HG03520 (cell line): ENCODE results near the gene RASSF8.

Experiments
- ATAC-seq: cut with Tn5 transposase; IDR thresholded peaks from one replicate; pipeline ENCODE4 v1.9.1; 2021; ENCODE audit warnings: mild to moderate bottlenecking, moderate library complexity; ENCODE audit not compliant: unreplicated experiment

The RASSF8 gene

DNA sequence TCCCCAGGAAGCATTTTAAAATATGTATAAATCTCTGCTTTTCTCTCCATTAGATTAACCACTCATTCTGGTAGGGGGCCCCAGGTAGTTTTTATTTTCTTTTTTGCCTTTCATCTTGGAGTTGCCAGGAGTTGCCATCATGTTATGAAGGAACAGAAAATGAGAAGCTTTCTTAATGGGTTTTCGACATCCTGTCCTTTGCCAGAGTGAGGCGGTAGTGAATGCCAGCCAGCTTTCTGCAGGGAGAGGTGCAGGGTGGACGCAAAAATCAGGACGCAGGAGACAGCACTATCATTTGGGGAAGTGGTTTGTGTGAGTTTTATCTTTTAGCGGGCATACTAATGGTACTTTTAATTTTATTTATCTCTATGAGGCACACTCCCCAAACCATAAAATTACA is 1.7 kb downstream of the RASSF8 start:
- no peak for ATAC-seq

DNA sequence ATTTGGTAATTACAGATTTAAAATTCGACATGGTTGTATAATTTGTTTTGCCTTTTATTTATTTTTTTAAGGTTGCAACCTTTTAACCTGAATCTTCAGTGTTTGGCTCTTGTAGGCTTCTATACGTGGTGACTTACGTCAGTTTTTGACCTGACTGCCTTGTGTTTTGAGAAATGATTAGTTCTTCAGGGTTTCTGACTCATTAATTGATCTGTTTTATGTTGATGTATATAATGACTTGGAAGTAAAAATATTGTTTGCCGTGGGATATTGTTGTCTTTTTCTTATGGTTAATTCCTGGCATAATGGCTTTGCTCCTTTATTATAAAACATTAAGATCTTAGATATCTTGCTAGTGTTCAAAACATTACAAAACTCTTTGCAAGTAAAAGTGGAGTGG is 2.5 kb downstream of the RASSF8 start:
- ATAC-seq, result no peak

- ATAC-seq, result no peak
Observed at GRCh38 chr12:25962932-25963525, 4.5 kb downstream of the RASSF8 start.

- ATAC-seq, result no peak
Observed at GRCh38 chr12:25965682-25966081, 7.2 kb downstream of the RASSF8 start.

DNA sequence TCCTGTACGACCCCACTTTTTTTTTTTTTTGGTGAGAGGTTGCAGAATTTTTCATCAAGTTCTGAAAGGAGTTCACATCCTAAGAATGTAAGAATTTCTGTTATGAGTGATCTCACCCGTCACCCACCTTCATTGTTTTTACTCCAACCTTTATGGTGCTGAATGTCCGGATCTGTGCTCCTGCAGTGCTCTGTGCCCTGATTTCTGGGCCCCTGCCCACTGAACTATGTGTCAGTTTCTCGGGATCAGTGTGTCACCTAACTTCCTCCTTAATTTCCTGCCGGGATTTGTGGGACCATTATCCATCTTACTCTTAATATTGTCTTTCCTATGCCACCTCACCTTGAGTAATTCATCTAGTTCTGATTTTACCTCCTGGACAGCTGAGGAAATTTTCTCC is 11.6 kb downstream of the RASSF8 start:
- no peak for ATAC-seq

DNA sequence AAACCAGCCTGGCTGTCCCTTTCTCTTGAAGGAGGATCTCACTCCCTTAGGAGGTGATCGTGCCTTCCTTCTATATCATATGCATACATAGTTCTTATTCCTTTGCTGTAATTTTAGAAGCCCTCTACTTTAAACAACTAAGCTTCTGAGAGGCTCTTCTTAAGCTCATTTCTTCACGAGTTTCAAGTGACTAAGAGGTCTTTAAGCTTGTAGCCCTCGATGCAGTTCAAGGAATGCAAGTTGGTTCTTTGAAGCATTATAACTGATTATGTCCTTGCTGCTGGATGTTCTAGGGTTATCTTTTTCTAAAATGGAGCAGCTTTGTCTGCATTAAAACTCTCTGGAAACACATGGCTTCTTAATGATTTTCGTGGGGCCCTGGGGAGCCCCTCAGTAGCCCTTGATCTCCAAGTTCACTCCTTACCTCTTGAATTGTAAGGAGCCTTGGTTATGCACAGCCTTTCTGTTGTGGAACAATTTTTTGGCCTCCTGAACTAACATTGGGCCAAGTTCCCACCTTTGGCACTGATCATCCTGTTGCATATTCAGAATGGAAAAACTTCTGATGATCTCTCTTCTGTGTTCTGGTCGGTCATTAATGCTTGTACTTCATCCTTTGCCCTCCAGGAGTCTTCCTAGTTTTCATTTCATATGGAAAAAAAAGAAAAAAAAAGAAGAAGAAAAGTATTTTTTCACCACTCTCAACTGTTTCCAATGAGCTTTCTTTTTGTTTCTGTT is 12.6 kb downstream of the RASSF8 start:
- no peak for ATAC-seq

DNA sequence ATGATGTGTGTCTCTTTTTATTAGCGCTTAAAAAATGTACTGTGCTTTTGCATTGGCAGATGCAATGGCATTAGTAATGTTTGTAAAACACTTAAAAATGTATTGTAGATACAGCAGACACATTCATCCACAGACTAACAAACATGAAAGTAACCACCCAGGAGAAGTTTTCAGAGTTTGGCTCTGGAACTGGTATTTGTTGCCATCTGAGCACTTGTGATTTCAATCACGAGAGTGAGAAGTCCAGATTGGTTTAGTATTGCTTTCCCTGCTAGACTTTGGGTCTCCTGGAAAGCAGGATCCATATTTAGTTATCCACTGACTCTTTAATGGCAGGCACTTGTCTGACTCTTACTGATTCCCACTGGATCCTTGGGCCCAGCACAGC is 13.2 kb downstream of the RASSF8 start:
- ATAC-seq, result no peak

DNA sequence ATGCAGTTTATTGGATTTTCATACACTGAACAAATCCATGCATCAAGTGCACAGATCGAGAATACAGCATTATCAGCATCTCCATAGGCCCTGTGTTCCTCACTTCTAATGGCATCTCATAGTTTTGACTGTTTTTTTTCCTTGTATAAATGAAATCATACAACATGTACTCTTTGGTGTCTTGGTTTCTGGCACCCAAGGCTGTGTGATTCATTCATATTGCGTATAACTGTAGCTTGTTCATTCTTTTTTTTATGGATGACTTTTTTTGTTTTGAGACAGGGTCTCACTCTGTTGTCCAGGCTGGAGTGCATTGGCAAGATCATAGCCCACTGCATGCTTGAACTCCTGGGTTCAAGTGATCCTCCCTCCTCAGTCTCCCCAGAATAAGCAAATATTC is 14.3 kb downstream of the RASSF8 start:
- ATAC-seq, result no peak

DNA sequence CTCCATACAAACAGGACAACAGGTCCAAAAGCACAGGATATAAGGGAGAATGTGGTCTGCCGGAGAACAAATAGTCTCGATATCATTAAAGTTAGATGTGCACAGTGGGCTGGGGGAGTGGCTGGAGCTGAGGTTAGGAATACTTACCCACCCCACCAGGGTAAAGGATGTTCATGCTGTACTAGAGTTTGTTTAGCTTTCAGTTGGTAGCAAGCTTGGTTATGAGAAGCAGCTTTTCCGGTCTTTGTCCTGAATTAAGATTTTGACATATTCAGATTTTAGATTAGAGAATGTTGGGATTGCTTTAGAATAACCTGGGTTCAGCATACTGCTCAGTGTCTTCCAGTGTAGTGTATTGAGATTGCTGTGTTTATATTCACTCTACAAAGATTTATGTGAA is 16.7 kb downstream of the RASSF8 start:
- no peak for ATAC-seq

DNA sequence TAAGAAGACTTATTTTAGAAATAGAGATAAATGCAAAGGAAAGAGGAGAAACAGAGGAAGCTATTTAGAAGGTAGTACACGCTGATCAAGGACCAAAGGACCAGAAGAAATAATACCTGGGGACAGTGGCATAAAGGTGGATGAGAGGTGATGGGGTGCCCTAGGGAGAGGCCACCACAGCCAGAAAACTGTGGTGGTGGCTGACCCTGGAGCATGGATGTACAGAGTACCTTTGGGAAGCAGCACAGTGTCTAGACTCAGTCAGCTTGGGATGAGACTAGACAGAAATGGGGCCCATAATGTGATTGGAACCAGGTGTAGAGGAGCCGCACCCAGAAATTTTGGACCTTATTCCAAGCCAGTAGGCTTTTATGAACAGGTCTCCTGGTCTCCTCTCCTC is 17.2 kb downstream of the RASSF8 start:
- ATAC-seq, result no peak

- no peak for ATAC-seq
Observed at GRCh38 chr12:25976289-25976688, 17.8 kb downstream of the RASSF8 start.

- ATAC-seq, result no peak
Observed at GRCh38 chr12:25977047-25977446, 18.6 kb downstream of the RASSF8 start.

GRCh38 chr12:25979059-25979458 is 20.6 kb downstream of the RASSF8 start:
- no peak for ATAC-seq

GRCh38 chr12:25979563-25979962 is 21.1 kb downstream of the RASSF8 start:
- ATAC-seq, result no peak

GRCh38 chr12:25980035-25980434 is 21.6 kb downstream of the RASSF8 start:
- ATAC-seq, result no peak

DNA sequence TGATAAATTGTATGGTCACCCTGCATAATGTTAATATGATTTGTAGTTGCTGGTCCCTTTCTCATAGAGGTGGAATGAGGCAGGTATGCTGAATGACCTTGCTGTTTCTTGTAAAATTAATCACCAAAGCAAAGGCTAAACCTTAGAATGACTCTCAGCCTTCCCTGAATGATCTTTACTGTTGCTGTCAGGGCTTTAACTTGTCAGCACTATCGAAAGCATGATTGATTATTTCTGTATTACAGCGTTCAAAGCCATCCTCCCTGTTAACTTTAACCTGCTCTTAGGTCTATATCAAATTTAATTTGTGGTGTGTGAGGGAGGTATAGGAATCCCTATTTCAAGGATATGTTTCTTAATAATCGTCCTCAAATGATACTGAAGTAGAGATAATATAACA is 23.1 kb downstream of the RASSF8 start:
- ATAC-seq, result no peak

DNA sequence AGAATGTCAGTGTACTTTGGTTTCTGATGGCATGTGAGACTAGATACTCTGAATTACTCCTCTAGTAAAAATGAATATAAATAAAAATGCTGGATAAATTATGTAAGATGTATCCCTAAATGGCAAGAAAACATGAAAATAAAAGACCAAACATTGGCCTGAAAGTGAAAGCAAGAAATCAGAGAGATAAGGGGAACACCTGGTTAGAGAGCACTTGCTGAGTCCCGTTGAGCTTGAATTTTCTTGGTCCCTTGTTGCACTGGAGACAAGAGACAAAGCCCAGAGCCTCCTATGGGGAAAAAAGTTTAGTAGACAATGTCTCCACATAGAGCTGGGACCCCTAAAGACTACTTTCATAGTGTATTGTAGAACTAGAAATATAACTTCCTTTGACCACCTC is 23.9 kb downstream of the RASSF8 start:
- no peak for ATAC-seq

DNA sequence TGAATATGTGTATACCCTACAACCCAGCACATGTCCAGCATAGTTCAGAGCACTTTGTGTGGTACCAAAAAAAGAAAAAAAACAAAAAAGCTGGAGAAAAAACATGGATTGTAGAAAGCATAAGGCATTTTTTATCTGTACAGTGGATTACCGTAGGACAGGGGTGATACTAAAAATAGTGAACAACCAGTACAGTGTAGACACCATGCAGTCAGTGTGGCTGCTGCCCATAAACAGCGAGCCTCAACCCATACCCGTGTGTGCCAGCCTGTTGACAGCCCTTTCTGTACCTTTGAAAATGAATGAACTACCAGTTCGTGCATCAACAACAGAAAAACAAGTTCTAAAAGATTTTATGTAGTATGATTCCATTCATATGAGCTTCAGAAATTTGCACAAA is 25.1 kb downstream of the RASSF8 start:
- no peak for ATAC-seq

GRCh38 chr12:25984759-25985158 is 26.3 kb downstream of the RASSF8 start:
- no peak for ATAC-seq

DNA sequence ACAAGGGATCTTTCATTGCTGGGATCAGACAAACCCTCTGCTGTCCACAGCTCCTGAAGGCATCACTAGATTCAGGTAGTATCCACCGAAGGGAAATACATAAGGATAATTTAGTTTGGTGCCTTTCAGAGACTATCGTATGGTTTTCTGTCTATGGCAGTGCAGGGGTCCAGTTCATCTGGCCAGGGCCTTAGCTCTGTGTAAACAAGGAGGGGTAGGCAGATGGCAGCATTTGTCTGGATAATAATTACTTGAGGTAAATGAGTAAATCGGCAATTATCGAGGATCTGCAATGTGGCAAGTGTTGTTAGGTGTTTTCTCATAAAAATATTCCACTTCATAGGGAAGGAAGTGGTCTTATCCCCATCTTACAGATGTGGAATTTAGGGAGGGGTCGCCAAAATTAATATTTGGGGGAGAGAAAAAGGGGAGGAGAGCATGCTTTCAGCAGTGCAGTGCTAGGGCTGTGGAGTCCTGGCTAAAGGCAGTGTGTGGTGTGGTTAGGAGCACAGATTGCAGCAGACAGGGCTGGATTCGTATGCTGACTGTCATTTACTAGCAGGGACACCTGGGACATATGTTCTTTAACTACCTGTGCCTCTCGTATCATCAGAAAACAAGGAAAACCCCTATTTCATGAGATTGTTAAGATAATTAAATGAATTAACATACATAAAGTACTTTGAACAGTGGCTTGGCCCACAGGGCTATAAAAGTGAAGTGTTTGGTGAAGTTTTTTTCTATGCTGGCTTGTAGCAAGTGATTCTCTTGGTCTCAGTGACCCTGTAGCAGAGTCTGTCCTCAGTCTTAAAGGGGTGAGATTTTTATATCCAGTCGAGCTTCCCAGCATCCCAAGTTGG is 27.1 kb downstream of the RASSF8 start:
- no peak for ATAC-seq

DNA sequence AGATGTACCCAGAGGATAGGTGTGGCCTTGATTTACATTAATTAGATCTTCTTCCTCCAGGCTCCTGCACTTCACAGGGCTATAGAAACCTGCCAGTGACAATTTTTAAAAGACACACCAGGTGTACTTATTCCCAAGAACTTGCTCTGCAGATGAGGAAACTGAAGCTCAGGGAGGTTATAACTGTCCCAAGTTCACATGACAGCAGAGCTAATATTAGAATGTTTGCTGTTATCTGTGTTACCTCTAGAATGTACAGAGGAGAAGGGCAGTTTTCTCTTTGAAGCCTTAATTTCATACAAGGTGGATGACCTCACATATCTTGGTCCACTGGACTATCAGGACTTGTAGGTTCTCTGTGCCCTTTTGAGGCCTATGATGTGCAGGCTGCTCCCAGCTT is 27.7 kb downstream of the RASSF8 start:
- no peak for ATAC-seq

DNA sequence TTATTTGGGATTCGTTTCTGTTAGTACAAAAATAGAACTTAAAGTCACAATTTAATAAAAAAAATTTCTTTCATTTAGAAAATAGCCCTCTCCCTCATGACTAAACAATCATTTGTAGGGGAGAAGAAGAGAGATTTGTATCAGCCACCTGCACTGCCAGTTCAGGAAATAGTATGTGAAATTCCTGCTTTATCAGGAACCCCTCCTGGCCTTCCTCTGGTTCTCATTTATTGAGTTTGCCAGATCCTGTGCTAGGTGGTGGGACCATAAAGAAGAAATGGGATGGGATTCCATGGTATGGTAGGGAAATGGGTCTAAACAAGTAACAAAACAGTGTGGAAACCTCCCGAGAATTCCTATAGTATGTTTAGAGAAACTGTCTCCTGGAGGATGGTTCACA is 30.0 kb downstream of the RASSF8 start:
- no peak for ATAC-seq
